SK-N-SH (cell line): Measurements from ENCODE around the gene LYPD8. TPM values are rescaled to one million over a fixed set of nuclear protein-coding genes. Genes with fewer than 3 reads are reported as not detected.

Experiments
- CTCF ChIA-PET: fragments of 300-600, 350-600 bp; formaldehyde crosslinking; extraction: SDS; loops from one replicate; lab custom pipeline; 2021; lab: Yijun Ruan, JAX
- POLR2A ChIA-PET: fragments of 350-600 bp; sonication (Branson Sonifier 250); formaldehyde crosslinking; extraction: SDS; loops from one replicate; lab custom pipeline; 2020; ENCODE audit warnings: antibody characterized with exemption, inconsistent platforms; lab: Yijun Ruan, JAX
- DNase-seq: peaks from one replicate; pipeline ENCODE4 v3.0.0; 2012
- H2AFZ ChIP-seq: fragments of 200-600 bp; sonication (generic); 2 replicates; pipeline ENCODE4 v1.8.1; 2016; ENCODE audit warnings: antibody characterized with exemption, mild to moderate bottlenecking, low read depth
- H3F3A ChIP-seq: fragments of 200-600 bp; sonication (generic); replicated peaks from 2 replicates; pipeline ENCODE3; 2016; ENCODE audit warnings: antibody characterized with exemption, mild to moderate bottlenecking; ENCODE audit not compliant: insufficient read depth
- H3K27ac ChIP-seq, 2 experiments: fragments of 200-500 bp in 1 of 2; fragments of 200-600 bp in 1 of 2; sonication (Bioruptor generic) in 1 of 2; sonication (generic), shearing (Covaris generic) in 1 of 2; 2 replicates each; pipeline versions ENCODE4 v1.5.1 to v1.6.1; 2014 to 2016; ENCODE audit warnings: low read depth in 2 of 2, inconsistent platforms in 1 of 2, low read length in 1 of 2, mild to moderate bottlenecking in 1 of 2, mixed read lengths in 1 of 2
- H3K27me3 ChIP-seq: fragments of 200-600 bp; sonication (generic), shearing (Covaris generic); 2 replicates; pipeline ENCODE4 v1.6.1; 2016; ENCODE audit warnings: mixed run types; ENCODE audit not compliant: insufficient read depth
- H3K36me3 ChIP-seq, 2 experiments: fragments of 200-500 bp in 1 of 2; fragments of 200-600 bp in 1 of 2; sonication (Bioruptor generic) in 1 of 2; sonication (generic) in 1 of 2; replicated peaks in 1 of 2; 2 replicates each; pipeline versions ENCODE3 to v1.5.1; 2014 to 2016; ENCODE audit warnings: low read length in 1 of 2, mild to moderate bottlenecking in 1 of 2; ENCODE audit not compliant: insufficient read depth in 2 of 2, control insufficient read depth in 1 of 2
- H3K4me1 ChIP-seq, 2 experiments: fragments of 200-500 bp in 1 of 2; fragments of 200-600 bp in 1 of 2; sonication (Bioruptor generic) in 1 of 2; sonication (generic), shearing (Covaris generic) in 1 of 2; 2 replicates each; pipeline versions ENCODE4 v1.5.1 to v1.6.1; 2014 to 2016; ENCODE audit warnings: low read depth in 1 of 2, low read length in 1 of 2, mixed run types in 1 of 2; ENCODE audit not compliant: insufficient read depth in 2 of 2, control insufficient read depth in 1 of 2
- H3K4me2 ChIP-seq: fragments of 200-600 bp; sonication (generic), shearing (Covaris generic); 2 replicates; pipeline ENCODE4 v1.6.1; 2017; ENCODE audit warnings: mixed run types
- H3K4me3 ChIP-seq, 2 experiments: fragments of 200-500 bp in 1 of 2; fragments of 200-600 bp in 1 of 2; sonication (Bioruptor generic) in 1 of 2; sonication (generic), shearing (Covaris generic) in 1 of 2; 2 replicates each; pipeline versions ENCODE4 v1.5.1 to v1.8.1; 2014 to 2016; ENCODE audit warnings: low read depth in 2 of 2, inconsistent platforms in 1 of 2, low read length in 1 of 2, mild to moderate bottlenecking in 1 of 2, mixed read lengths in 1 of 2, moderate library complexity in 1 of 2
- H3K79me2 ChIP-seq: fragments of 200-600 bp; sonication (generic); 2 replicates; pipeline ENCODE4 v1.8.1; 2017; ENCODE audit warnings: mild to moderate bottlenecking; ENCODE audit not compliant: insufficient read depth
- H3K9ac ChIP-seq: fragments of 200-600 bp; sonication (generic); 2 replicates; pipeline ENCODE4 v1.6.1; 2017; ENCODE audit warnings: mixed run types
- H3K9me2 ChIP-seq: fragments of 200-600 bp; sonication (generic); 2 replicates; pipeline ENCODE4 v1.6.1; 2017; ENCODE audit warnings: mixed run types
- H3K9me3 ChIP-seq: fragments of 200-600 bp; sonication (generic); 2 replicates; pipeline ENCODE4 v1.6.1; 2017; ENCODE audit warnings: mixed run types, mild to moderate bottlenecking, moderate library complexity
- H4K20me1 ChIP-seq: fragments of 200-600 bp; sonication (generic); 2 replicates; pipeline ENCODE4 v1.6.1; 2017; ENCODE audit warnings: mild to moderate bottlenecking, mixed run types; ENCODE audit not compliant: insufficient read depth
- CHD2 ChIP-seq: fragments of 150-350 bp; IDR thresholded peaks from 2 replicates; pipeline ENCODE4 v1.6.1; 2018; ENCODE audit warnings: low read length; ENCODE audit not compliant: partially characterized antibody
- EZH2phosphoT487 ChIP-seq: fragments of 200-600 bp; sonication (generic); IDR thresholded peaks from 2 replicates; pipeline ENCODE4 v1.6.1; 2017; ENCODE audit warnings: low read depth, mixed run types, mild to moderate bottlenecking, antibody characterized with exemption, moderate library complexity, borderline replicate concordance
- FOSL2 ChIP-seq: IDR thresholded peaks from 2 replicates; pipeline ENCODE4 v1.4.0; 2012; ENCODE audit warnings: low read depth, mild to moderate bottlenecking, moderate library complexity, borderline replicate concordance
- FOXJ3 ChIP-seq: sonication (generic); formaldehyde crosslinking; IDR thresholded peaks from 2 replicates; pipeline ENCODE4 v1.5.1; 2020; ENCODE audit warnings: mild to moderate bottlenecking, missing genetic modification reagents
- JUND ChIP-seq: IDR thresholded peaks from 2 replicates; pipeline ENCODE4 v1.4.0; 2012
- MXI1 ChIP-seq: IDR thresholded peaks from 2 replicates; pipeline ENCODE4 v1.6.1; 2012; ENCODE audit warnings: mild to moderate bottlenecking, low read depth, low read length, improper control_type of control experiment
- NFIC ChIP-seq: IDR thresholded peaks from 2 replicates; pipeline ENCODE4 v1.4.0; 2012; ENCODE audit warnings: borderline replicate concordance
- RAD21 ChIP-seq: IDR thresholded peaks from 2 replicates; pipeline ENCODE4 v1.6.1; 2012; ENCODE audit warnings: mild to moderate bottlenecking, low read length
- RCOR1 ChIP-seq: fragments of 150-350 bp; IDR thresholded peaks from 2 replicates; pipeline ENCODE4 v1.6.1; 2017; ENCODE audit warnings: antibody characterized with exemption, low read length
- RXRA ChIP-seq: IDR thresholded peaks from 2 replicates; pipeline ENCODE4 v1.4.0; 2012; ENCODE audit warnings: low read depth, mild to moderate bottlenecking, borderline replicate concordance
- TAF1 ChIP-seq: IDR thresholded peaks from 2 replicates; pipeline ENCODE4 v1.6.1; 2012; ENCODE audit warnings: low read depth, mild to moderate bottlenecking, low read length, moderate library complexity, borderline replicate concordance
- TCF12 ChIP-seq: IDR thresholded peaks from 2 replicates; pipeline ENCODE4 v1.4.0; 2012
- YY1 ChIP-seq: IDR thresholded peaks from 2 replicates; pipeline ENCODE4 v1.4.0; 2012; ENCODE audit warnings: low read depth, mild to moderate bottlenecking
- WGBS: methylation state at CpG from one replicate; pipeline ENCODE4 v1.1.6; 2017; ENCODE audit warnings: low lambda C conversion rate; 5-methylcytosine and 5-hydroxymethylcytosine counted together
- polyA plus RNA-seq, 3 experiments: library from polyadenylated mRNA; depleted of rRNA; stranded (reverse); fragments of >200 nt; gene quantifications; 2 replicates each; pipeline ENCODE4 v1.2.3, GENCODE V29; 2012
- TF ChIP-seq, protein P1 (sequence below): IDR thresholded peaks from 2 replicates; pipeline ENCODE4; 2012
- TF ChIP-seq, protein P2 (sequence below): IDR thresholded peaks from 2 replicates; pipeline ENCODE4 v1.4.0; 2012; ENCODE audit warnings: low read depth
- TF ChIP-seq, protein P3 (sequence below): IDR thresholded peaks from 2 replicates; pipeline ENCODE4 v1.6.1; 2012; ENCODE audit warnings: mild to moderate bottlenecking, low read depth, low read length, moderate library complexity

LYPD8 gene
- polyA plus RNA-seq, 1 of the 3 experiments (the other 2 are of a cell fraction), result 1.5 TPM

DNA sequence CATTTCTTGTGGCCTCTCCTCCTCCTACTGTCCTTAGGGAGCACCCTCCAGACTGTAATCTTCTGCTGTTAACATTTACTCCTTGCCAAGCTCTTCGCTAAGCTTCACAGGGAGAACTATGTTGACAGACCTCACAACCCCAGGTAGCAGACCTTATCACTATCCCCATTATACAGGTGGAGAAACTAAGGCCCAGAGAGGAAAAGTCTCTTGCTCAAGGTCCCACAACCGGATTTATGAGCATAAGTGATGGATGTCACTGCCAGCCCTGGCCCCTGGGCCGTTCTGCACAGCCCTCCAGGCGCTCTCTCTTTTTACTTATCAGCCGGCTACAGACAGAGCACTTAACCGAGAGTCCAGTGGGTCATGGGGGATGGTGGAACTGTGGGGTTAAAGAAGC, 18.1 kb downstream of the LYPD8 start:
- CTCF ChIA-PET, result interaction anchor here (1.1 kb wide), 1 partner anchor 21 kb away, joined by 3 read pairs; no protein-coding TSS in a partner anchor
- 0% methylated on average over 6 of the region's 6 CpGs for WGBS
- TF ChIP-seq YY1 (no peak), NFIC (no peak), FOSL2 (no peak), TCF12 (no peak), JUND (no peak), CHD2 (no peak), MXI1 (no peak), FOXJ3 (CRISPR knock-in tag) (no peak), EZH2phosphoT487 (no peak), RAD21 (no peak), TAF1 (no peak), RCOR1 (no peak), RXRA (no peak)
- TF ChIP-seq, protein P1, sequence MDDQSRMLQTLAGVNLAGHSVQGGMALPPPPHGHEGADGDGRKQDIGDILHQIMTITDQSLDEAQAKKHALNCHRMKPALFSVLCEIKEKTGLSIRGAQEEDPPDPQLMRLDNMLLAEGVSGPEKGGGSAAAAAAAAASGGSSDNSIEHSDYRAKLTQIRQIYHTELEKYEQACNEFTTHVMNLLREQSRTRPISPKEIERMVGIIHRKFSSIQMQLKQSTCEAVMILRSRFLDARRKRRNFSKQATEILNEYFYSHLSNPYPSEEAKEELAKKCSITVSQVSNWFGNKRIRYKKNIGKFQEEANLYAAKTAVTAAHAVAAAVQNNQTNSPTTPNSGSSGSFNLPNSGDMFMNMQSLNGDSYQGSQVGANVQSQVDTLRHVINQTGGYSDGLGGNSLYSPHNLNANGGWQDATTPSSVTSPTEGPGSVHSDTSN, result no peak
- TF ChIP-seq, protein P2, sequence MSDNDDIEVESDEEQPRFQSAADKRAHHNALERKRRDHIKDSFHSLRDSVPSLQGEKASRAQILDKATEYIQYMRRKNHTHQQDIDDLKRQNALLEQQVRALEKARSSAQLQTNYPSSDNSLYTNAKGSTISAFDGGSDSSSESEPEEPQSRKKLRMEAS, result no peak
- TF ChIP-seq, protein P3, sequence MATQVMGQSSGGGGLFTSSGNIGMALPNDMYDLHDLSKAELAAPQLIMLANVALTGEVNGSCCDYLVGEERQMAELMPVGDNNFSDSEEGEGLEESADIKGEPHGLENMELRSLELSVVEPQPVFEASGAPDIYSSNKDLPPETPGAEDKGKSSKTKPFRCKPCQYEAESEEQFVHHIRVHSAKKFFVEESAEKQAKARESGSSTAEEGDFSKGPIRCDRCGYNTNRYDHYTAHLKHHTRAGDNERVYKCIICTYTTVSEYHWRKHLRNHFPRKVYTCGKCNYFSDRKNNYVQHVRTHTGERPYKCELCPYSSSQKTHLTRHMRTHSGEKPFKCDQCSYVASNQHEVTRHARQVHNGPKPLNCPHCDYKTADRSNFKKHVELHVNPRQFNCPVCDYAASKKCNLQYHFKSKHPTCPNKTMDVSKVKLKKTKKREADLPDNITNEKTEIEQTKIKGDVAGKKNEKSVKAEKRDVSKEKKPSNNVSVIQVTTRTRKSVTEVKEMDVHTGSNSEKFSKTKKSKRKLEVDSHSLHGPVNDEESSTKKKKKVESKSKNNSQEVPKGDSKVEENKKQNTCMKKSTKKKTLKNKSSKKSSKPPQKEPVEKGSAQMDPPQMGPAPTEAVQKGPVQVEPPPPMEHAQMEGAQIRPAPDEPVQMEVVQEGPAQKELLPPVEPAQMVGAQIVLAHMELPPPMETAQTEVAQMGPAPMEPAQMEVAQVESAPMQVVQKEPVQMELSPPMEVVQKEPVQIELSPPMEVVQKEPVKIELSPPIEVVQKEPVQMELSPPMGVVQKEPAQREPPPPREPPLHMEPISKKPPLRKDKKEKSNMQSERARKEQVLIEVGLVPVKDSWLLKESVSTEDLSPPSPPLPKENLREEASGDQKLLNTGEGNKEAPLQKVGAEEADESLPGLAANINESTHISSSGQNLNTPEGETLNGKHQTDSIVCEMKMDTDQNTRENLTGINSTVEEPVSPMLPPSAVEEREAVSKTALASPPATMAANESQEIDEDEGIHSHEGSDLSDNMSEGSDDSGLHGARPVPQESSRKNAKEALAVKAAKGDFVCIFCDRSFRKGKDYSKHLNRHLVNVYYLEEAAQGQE, result no peak

More for the DNA sequence above, 18.1 kb downstream of the LYPD8 start:
- H3K36me3 ChIP-seq, result no peaks in the 10 kb centered on the region
- H3K79me2 ChIP-seq, result no peaks in the 10 kb centered on the region
- no peak overlapping the region for H3K4me3 ChIP-seq
- no peak overlapping the region for H3K9ac ChIP-seq
- no peaks in the 10 kb centered on the region for H3K9me3 ChIP-seq
- POLR2A ChIA-PET, result no interaction called here
- H3K27me3 ChIP-seq, result peaks cover 56% of the 10 kb centered on the region; the same call in 1 of the 2 replicates
- no peak overlapping the region for H3K4me2 ChIP-seq
- no peaks in the 10 kb centered on the region for H3K4me1 ChIP-seq
- H3K9me2 ChIP-seq, result no peaks in the 10 kb centered on the region
- DNase-seq, result no peak
- H3K27ac ChIP-seq, result no peak overlapping the region
- no peaks in the 10 kb centered on the region for H4K20me1 ChIP-seq
- H3F3A ChIP-seq, result no peaks in the 10 kb centered on the region
- H2AFZ ChIP-seq, result no peak overlapping the region
